ENCODE measurements around the gene KAZALD1. TPM values are rescaled to one million over a fixed set of nuclear protein-coding genes. Genes with fewer than 3 reads are reported as not detected.

KAZALD1 gene
- total RNA-seq, 1 experiment from 2014 or later, result 12.5 TPM

DNA sequence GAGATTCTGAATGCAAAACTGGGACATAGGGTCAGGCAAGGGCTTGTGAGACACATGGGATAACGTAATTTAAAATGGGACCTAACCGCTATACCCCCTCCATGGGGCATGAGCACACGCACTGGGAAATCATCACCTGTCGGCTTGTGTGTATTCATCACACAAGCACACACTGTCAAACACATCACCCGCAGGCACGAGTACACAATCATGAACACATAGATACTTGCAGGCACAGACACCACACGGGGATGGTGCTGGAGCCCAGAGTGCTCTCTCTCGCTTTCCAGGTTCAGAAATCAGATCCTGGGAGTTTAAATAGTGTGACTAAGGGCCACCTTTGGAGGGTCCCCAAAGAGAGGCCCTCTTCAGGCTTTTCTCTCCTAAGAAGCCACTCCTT is 49.8 kb downstream of the KAZALD1 start:
- H3K36me3 ChIP-seq (ENCODE audit: insufficient read depth, low read length, poor library complexity, severe bottlenecking), result no peaks in the 10 kb centered on the region
- intact Hi-C loops (cut with micrococcal nuclease; ENCODE audit: unreplicated experiment), result no loop called here
- ChIA-PET POLR2A (ENCODE audit: low non-redundant PET) (no interaction called here), CTCF (no interaction called here)
- H3K9me3 ChIP-seq (ENCODE audit: low read depth, low read length, poor library complexity, severe bottlenecking), result no peaks in the 10 kb centered on the region
- H3K4me1 ChIP-seq (ENCODE audit: insufficient read depth, low read length, poor library complexity, severe bottlenecking), result no peaks in the 10 kb centered on the region
- TF ChIP-seq, protein P1, sequence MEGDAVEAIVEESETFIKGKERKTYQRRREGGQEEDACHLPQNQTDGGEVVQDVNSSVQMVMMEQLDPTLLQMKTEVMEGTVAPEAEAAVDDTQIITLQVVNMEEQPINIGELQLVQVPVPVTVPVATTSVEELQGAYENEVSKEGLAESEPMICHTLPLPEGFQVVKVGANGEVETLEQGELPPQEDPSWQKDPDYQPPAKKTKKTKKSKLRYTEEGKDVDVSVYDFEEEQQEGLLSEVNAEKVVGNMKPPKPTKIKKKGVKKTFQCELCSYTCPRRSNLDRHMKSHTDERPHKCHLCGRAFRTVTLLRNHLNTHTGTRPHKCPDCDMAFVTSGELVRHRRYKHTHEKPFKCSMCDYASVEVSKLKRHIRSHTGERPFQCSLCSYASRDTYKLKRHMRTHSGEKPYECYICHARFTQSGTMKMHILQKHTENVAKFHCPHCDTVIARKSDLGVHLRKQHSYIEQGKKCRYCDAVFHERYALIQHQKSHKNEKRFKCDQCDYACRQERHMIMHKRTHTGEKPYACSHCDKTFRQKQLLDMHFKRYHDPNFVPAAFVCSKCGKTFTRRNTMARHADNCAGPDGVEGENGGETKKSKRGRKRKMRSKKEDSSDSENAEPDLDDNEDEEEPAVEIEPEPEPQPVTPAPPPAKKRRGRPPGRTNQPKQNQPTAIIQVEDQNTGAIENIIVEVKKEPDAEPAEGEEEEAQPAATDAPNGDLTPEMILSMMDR (conservative IDR thresholded peaks at IDR 0.05; ENCODE audit: low read depth, low read length), result no peak
- TF ChIP-seq EZH2 (IDR thresholded peaks at IDR 0.05; ENCODE audit: borderline replicate concordance, low read depth, low read length, poor library complexity, severe bottlenecking), result no peak
- peaks cover 12% of the 10 kb centered on the region for H3K27me3 ChIP-seq (replicated peaks; ENCODE audit: insufficient read depth, low read depth, low read length, poor library complexity)
- no peak for DNase-seq (ENCODE audit: low spot score)
- H3K4me3 ChIP-seq (ENCODE audit: low read depth, low read length, poor library complexity, severe bottlenecking), result no peak overlapping the region
- no peak overlapping the region for H3K27ac ChIP-seq (ENCODE audit: low read depth, low read length, poor library complexity, severe bottlenecking)
- BruUV-seq (replicated peaks), result no TSS peak

DNA sequence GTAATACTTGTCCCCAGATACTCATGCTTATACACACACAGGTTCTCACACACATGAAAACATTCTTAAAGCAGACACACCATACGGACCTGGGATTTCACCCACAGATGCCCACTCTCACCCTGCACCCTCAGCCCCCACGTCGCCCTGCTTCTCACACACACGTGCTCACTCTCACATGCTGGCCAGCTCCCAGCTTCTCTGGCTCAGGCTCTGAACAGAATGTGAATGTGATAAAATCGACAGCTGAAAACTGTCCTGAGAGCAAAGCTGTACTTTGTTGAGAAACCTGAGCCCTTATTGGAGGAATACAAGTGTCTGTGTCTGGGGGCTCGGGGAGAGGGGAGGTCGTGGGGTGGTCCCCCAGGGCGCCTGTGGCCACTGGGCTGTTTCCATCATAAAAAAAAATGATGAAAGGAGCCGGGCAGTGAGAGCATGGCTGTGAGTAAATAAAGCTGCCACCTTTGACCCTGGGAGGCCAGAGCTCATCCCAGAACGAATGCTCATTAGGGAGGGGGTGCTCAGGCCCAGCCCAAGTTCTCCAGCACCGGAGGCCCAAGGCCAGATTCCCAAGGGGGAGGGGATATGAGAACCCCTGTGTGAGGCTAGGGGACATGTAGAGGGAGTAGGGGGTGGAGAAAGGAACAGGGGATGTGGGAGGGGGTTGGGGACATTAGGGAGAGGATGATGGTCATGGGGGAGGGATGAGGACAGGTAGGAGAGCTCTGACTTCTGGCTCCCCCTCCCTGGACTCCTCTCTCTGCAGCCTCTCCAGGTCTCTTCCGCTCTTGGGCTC is 51.2 kb downstream of the KAZALD1 start:
- POLR2A ChIA-PET (ENCODE audit: low non-redundant PET), result no interaction called here
- no peak for DNase-seq (ENCODE audit: low spot score)

DNA sequence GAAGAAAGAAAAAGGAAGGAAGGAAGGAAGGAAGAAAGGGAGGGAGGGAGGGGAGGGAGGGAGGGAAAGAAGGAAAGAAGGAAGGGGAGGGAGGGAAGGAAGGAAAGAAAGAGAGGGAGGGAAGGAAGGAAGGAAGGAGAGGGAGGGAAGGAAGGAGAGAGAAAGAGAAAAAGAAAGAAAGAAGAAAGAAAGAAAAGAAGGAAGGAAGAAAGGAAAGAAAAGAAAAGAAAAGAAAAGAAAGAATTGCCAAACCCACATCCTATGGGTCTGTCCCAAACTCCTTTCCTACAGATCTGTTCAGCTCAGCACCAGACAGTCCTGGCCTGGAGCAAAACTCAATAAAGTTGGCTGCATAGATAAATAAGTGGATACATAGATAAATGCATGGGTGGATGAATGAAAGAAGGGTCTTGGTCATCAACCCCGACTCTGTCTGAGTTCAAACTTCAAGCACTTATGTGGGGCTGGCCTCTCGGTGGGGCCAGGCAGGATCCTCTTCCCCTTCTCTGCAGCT is 52.2 kb downstream of the KAZALD1 start:
- CTCF ChIA-PET, result no interaction called here
- BruUV-seq (replicated peaks), result no TSS peak
- TF ChIP-seq, protein P1 (conservative IDR thresholded peaks at IDR 0.05; ENCODE audit: low read depth, low read length), result no peak
- TF ChIP-seq EZH2 (IDR thresholded peaks at IDR 0.05; ENCODE audit: borderline replicate concordance, low read depth, low read length, poor library complexity, severe bottlenecking), result no peak
- Histone ChIP-seq H3K27ac (ENCODE audit: low read depth, low read length, poor library complexity, severe bottlenecking) (no peak overlapping the region), H3K36me3 (ENCODE audit: insufficient read depth, low read length, poor library complexity, severe bottlenecking) (no peaks in the 10 kb centered on the region), H3K4me1 (ENCODE audit: insufficient read depth, low read length, poor library complexity, severe bottlenecking) (no peaks in the 10 kb centered on the region), H3K4me3 (ENCODE audit: low read depth, low read length, poor library complexity, severe bottlenecking) (no peak overlapping the region), H3K27me3 (replicated peaks; ENCODE audit: insufficient read depth, low read depth, low read length, poor library complexity) (peaks cover 14% of the 10 kb centered on the region), H3K9me3 (ENCODE audit: low read depth, low read length, poor library complexity, severe bottlenecking) (no peaks in the 10 kb centered on the region)
- DNase-seq (ENCODE audit: low spot score), result no peak
- POLR2A ChIA-PET (ENCODE audit: low non-redundant PET), result no interaction called here
- intact Hi-C loops (cut with micrococcal nuclease; ENCODE audit: unreplicated experiment), result no loop called here

More for the DNA sequence above, 51.2 kb downstream of the KAZALD1 start:
- intact Hi-C loops (cut with micrococcal nuclease; ENCODE audit: unreplicated experiment), result no loop called here
- BruUV-seq (replicated peaks), result no TSS peak
- Histone ChIP-seq H3K27me3 (replicated peaks; ENCODE audit: insufficient read depth, low read depth, low read length, poor library complexity) (peaks cover 14% of the 10 kb centered on the region), H3K4me1 (ENCODE audit: insufficient read depth, low read length, poor library complexity, severe bottlenecking) (no peaks in the 10 kb centered on the region), H3K4me3 (ENCODE audit: low read depth, low read length, poor library complexity, severe bottlenecking) (no peak overlapping the region), H3K9me3 (ENCODE audit: low read depth, low read length, poor library complexity, severe bottlenecking) (no peaks in the 10 kb centered on the region), H3K36me3 (ENCODE audit: insufficient read depth, low read length, poor library complexity, severe bottlenecking) (no peaks in the 10 kb centered on the region), H3K27ac (ENCODE audit: low read depth, low read length, poor library complexity, severe bottlenecking) (no peak overlapping the region)
- CTCF ChIA-PET, result no interaction called here
- TF ChIP-seq, protein P1 (conservative IDR thresholded peaks at IDR 0.05; ENCODE audit: low read depth, low read length), result no peak
- TF ChIP-seq EZH2 (IDR thresholded peaks at IDR 0.05; ENCODE audit: borderline replicate concordance, low read depth, low read length, poor library complexity, severe bottlenecking), result no peak

Measured in A673 (cell line).